ENCODE results near the gene CASZ1.

Gene CASZ1

DNA sequence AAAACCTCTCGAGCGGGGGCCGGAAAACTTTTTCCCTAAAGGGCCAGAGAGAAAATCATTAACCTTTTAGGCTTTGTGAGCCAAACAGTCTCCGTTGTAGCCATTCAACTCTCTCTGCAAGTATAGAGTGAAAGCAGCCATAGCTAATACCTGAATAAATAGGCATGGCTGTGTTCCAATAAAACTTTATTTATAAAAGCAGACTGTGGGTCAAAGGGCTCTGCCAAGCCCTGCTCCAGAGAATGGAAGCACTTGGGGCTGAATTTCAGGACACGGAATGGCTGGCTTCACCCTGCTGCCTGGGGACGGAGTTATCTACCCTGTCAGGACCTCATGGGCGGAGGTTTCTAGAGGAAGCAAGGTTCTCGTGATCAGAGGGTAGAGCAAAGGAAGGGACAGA lies 92.7 kb downstream of the CASZ1 start:
- no peak for DNase-seq

GRCh38 chr1:10701145-10701544 lies 95.3 kb downstream of the CASZ1 start:
- DNase-seq: peak; percentile 49

DNA sequence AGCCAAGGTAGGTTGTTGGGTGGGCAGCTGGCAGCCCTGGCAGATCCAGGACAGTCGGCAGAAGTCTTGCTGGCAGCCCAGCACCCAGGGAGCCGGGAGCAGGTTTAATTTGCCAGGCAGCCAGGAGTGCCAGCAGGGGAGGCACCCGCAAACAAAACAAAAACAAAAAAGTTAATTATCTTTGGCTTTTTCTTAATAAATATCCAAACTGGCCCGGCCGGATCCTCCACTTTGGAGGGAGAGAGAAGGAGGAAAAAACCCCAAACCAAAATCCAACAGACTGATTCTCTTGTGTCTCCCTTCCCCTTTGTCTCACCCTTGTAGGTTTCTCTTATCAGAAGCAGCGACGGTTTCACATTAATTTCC lies 97.0 kb downstream of the CASZ1 start:
- DNase-seq: no peak

DNA sequence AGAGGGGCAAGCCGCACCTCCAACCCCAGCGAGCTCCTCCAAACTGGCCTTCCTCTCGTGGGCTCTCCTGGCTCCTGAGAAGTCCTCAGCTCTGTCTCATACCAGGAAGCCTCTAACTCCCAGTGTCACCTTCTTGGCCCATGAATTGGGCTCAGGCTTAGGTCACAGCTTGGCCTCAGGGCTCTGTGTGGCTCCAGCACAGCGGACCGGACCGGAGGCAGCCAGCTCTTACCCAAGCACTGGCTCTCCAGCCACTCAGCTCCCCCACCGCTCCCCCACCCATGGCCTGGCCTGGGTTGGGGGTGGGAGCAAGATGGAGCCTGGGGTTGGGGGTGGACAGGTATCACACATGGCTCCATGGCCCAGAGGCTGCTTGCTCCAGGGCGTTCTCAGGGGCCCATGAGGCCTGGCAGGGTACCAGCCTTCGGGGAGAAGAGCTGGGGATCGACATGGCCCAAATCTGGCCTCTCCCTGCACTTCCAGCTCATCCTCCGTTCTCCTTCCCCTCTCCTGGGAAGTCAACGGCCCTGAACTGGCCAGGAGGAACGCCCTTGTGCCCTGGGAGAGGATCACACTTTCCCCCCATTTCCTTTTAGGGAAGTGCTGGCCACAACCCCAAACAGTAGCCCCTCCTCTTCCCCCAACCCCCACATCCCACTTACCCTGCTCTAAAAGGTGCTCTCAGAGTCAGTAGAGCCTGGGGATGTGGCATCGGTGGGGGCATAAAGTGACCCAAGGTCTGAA lies 97.5 kb downstream of the CASZ1 start:
- no peak for DNase-seq

DNA sequence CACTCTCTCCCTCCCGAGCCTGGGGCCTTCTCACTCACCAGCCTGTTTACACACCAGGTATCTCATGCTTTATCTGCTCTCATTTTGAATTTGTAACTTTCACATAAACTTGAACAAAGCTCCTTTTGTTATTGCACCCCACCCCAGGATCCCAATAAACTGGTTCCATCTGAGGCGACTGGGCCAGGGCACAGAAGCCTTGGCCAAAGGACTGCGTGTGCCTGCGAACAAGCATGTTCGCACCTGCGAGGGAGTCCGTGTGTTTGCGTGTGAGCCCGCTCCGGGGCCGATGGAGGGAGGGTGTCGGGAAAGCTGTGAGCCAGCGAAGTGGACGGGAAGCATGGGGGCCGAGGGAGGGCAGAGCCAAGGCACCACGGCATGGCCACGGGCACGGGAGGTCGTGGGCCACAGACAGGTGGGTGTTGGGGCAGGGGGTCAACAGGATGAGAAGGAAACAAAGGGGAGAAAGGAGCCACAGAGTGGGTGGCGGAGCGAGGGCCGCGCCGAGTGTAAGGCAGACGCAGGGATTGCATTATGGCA lies 98.8 kb downstream of the CASZ1 start:
- DNase-seq: no peak

- DNase-seq: no peak
Measured at GRCh38 chr1:10696977-10697376, 99.5 kb downstream of the CASZ1 start.

DNA sequence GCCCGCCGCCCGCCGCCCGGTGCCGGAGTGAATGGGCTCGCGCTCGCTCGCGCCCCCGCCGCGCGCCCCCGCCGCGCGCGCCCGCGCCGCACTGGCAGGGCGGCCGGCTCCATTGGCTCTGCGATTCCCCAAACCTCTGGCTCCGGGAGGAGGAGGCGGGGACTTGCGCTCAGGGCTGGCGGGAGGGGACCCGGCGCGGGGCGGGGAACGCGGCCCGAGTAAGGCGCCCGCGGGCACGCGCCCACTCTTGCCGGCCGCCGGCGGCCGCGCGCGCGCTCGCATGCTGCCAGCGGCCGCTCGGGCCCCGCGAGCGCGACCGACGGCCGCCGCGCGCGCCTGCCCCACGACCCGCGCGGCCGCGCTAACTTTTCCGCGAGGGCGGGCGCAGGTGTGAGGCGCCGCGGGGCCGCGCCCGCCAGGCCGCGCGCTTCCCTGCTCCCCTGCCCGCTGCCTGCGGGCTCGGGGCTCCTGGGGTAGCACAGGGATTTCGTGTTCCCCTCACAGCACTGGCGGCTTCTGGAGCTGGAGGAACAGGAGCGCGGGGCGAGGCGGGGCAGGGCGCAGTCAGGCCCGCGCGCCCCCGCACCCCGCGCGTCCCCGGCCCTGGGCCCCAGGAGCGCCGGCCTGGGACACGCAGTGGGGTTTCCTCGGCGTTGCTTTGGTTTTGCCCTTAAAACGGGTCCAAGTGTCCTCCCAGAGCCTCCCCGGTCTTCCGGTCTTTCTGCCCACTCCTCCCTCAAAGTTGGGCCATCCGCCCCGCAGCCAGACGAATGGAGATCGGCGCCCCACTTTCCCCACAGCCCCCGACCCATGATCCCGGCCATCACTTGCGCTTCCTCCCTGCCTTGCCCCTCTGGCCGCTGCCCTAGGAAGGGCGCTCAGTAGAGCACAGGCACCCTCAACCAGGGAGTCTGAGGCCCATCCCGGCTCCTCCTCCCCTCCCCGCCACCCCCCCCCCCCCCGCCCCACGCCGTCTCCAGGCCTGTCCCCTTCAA lies 101.5 kb downstream of the CASZ1 start:
- peak; percentile 74 for DNase-seq

DNA sequence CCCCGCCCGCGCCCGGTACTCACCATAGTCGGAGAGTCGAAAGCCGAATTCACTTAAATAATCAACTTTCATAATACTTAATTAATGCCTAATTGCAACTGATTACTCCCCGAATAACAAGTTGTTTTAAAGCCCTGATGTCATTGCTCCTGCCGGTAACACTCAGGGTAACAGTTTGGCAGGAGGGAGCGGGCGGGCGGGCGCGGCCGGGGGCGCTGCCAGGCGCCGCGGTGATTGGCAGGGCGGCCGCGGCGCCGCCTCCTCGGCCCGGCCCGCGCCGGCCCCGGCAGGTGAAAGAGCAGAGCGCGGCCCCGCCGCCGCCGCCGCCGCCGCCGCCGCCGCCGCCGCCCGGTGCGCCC lies 102.2 kb downstream of the CASZ1 start:
- peak; percentile 69 for DNase-seq

GRCh38 chr1:10693497-10694273 lies 102.8 kb downstream of the CASZ1 start:
- DNase-seq: no peak

GRCh38 chr1:10693152-10693496 lies 103.3 kb downstream of the CASZ1 start:
- DNase-seq: no peak

DNA sequence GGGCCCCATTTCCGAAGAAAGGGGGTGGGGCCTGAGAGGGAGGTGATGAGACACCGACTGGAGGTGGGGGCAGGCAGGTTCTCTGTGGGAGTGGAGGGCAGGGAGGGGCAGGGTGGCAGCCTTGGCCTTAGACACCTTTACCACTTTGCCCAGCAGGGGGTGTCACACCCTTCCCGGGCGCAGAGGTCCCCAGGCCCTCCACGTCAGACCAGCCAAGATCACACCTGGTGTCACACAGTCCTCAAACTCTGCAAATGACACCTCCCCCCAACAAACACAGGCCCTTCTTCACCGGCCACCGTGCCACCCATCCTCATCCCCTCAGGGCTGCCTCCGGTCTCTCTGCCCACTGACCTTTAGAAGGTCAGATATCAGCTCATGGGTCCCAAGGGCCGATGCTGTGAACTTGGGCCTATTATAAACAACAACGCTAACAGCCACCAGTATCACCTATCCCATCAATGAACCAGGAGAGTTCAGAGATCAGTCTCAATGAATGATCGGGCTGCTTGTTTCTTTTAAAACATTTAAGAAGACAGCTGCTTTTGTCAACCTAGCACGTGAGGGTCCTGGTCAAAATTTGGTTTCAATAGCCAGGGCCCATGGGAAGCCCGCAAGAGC lies 103.9 kb downstream of the CASZ1 start:
- peak; percentile 26 for DNase-seq

GRCh38 chr1:10691740-10692125 lies 104.7 kb downstream of the CASZ1 start:
- DNase-seq: no peak

- DNase-seq: no peak
Measured at GRCh38 chr1:10691075-10691739, 105.2 kb downstream of the CASZ1 start.

GRCh38 chr1:10690484-10690883 lies 106.0 kb downstream of the CASZ1 start:
- DNase-seq: no peak

GRCh38 chr1:10688409-10688786 lies 108.0 kb downstream of the CASZ1 start:
- no peak for DNase-seq

DNA sequence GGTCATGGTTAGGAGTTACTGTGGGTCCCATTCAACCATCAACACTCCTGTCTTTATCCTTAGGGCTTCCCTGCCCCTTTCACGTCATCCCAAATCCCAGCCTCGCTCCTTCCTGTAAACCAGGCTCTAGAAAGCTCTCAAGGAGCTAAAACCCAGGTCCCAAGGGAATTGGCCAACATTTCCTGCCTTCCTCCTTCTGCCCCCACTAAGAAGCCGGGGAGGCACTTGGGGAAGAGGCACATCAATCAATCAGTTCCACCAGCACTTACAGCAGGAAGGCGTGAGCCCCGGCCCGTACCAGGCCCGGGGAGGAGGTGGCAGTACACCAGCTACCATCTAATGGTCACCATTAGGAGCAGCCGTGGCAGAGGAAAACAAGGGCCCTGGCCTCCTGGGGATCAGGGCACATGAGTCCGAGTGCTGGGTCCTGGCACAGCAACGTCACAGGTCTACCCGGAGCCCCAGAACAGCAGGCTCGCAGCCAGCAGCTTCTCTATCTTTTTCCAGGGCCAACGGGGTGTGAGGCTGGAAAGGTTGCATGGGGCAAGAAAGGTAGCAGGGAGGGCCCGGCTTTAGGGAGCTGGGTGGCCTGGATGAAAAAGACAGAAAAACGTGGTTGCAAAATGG lies 108.6 kb downstream of the CASZ1 start:
- DNase-seq: no peak

DNA sequence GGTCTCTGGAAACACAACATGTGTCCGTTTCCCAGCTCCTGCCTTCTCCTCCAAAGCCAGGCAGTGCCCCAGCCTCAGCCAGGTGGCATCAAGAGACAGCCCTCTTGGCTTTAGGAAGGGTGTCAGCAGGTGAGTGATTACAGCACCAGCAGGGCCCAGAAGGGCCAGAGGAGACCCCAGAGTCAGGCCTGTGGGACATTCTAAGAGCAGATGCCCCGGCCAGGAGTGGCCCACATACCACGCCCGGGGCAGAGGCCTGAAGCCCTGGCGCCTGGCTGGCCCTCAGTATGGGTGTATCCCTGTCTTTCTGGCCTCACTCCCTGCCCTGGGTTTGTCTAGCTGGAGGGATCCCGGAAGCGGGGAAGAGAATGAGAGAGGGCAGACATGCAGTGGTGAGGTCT lies 109.2 kb downstream of the CASZ1 start:
- no peak for DNase-seq

DNA sequence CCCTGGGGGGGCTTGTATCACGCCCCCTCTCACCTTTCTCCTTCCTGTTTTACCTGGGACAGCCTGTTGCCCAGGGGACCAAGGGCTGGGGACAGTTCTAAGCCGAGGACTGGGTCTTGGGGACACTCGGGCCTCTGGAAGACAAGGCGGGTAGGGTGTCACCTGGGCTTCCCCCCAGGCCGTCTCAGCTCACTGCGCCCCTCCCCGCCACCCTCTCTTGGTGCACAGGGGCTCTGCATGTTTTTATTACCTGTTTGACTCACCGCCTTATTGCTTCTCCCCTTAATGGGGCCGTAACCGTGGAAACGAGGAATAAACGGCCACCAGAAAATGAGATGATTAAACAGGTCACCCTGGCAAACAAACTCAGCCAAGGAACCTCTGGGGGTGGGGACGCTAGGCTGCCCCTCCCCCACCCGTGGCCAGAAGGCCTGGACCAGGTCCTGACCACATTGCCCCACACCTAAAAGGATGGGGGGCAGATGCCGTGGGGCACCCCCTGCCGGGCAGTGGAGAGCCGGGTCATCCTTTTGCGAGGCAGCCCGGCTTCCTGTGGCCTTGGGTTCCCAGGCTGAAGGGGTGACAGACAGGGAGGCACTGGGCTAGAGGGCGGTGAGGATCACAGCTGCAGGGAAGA lies 109.9 kb downstream of the CASZ1 start:
- DNase-seq: peak; percentile 13

DNA sequence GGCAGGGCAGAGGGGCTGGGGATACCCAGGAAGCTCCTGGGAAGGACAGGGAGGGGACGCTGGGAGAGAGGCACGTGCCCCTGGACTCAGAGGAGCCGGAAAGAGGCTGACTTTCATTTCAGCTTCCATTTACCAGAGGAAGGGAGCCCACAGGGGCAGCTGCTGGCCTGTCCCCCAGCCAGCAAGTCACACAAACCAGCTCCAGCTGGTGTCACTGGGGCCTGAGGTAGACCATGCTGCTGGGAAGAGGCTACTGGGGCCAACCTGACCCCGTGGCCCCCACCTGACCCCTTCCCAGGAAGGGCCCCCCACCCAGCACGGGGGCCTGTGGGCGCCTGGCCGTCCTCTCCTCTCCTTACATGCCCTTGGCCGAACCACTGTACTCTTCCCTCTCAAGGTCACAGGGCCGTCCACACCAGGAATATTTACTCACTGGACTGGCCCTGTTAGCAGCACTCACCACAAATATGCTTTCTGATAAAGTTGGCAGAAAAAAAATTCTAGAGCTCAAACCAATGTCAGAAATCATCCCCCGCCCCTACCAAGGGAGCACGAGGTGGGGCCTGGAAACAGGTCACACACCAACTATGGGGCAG lies 110.5 kb downstream of the CASZ1 start:
- no peak for DNase-seq

DNA sequence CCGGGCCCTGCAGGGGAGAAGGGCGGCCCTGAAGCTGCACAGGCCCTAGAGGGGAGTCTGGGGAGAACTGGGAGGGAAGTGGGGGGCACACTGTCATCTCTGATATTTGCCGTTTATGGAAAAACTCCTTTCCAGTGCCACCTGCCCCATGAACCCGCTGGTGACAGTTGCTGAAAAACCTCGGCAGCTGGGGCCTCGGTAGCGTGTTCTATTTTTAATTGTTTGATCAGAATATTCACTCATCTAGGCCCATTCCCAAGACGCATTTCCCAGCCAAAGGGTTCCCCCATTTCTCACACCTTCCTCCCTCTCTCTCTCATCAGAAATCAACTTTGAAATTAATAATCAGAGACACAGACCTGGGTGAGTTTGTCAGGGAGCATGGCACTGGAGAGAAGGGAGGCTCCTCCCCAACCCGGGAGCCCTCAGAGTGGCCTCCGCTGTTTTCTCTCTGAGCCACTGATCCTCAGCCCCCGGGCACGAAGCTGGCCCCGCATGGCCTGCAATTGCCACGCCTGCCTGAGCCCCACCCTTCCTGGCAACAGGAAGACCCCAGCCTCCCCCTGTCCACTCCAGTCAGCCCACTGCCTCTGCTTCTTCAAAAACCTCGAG lies 111.1 kb downstream of the CASZ1 start:
- no peak for DNase-seq

Measured in NCI-H1092 (cell line).